Uterus (tissue), 4 donors: ENCODE data around the gene PTDSS2. TPM values are rescaled to one million over a fixed set of nuclear protein-coding genes. Genes with fewer than 3 reads are reported as not detected.

ENCODE experiments used
- DNase-seq, 2 donors: peaks; one replicate each; pipeline ENCODE4 v3.0.0-alpha.2; 2019 to 2020
- H3K27ac ChIP-seq, 2 donors: fragments of 200-600 bp; sonication (generic); 1 replicate in 1 of 2; 2 replicates in 1 of 2; pipeline ENCODE4 v1.5.1; 2016 to 2018
- H3K27me3 ChIP-seq, 2 donors: fragments of 200-600 bp; sonication (generic); one replicate each; pipeline ENCODE4 v1.5.1; 2018 to 2019; ENCODE audit warnings: control low read depth in 1 of 2
- H3K36me3 ChIP-seq, 2 donors: fragments of 200-600 bp; sonication (generic); one replicate each; pipeline ENCODE4 v1.5.1; 2019; ENCODE audit warnings: control low read depth in 1 of 2
- H3K4me1 ChIP-seq, 2 donors: fragments of 200-600 bp; sonication (generic); one replicate each; pipeline ENCODE4 v1.5.1; 2018 to 2019; ENCODE audit warnings: control low read depth in 1 of 2
- H3K4me3 ChIP-seq, 2 donors: fragments of 200-600 bp; sonication (generic); 1 replicate in 1 of 2; 2 replicates in 1 of 2; pipeline ENCODE4 v1.5.1; 2018 to 2019; ENCODE audit warnings: mild to moderate bottlenecking in 1 of 2
- H3K9me3 ChIP-seq, 2 donors: fragments of 200-600 bp; sonication (generic); one replicate each; pipeline ENCODE4 v1.5.1; 2019; ENCODE audit warnings: control low read depth in 1 of 2
- CTCF ChIP-seq, 4 experiments: fragments of 200-600 bp in 2 of 4; fragments of 450-650 bp in 2 of 4; sonication (generic) in 2 of 4; IDR thresholded peaks; one replicate each; pipeline ENCODE4 v1.5.1; 2016 to 2019; ENCODE audit warnings: antibody characterized with exemption in 4 of 4, mild to moderate bottlenecking in 2 of 4, moderate library complexity in 1 of 4
- POLR2A ChIP-seq, 2 donors: fragments of 450-650 bp; IDR thresholded peaks; one replicate each; pipeline ENCODE4 v1.6.1; 2016; ENCODE audit warnings: antibody characterized with exemption in 2 of 2, mild to moderate bottlenecking in 1 of 2, moderate library complexity in 1 of 2
- intact Hi-C: fragments of 100-400 bp; cut with DNase I; formaldehyde crosslinking; loops from one replicate; pipeline ENCODE4 v1.15.1; 2023; ENCODE audit warnings: low total_unique reads
- total RNA-seq, 4 donors: library from RNA; depleted of rRNA in 3 of 4; stranded (reverse); fragments of >200 nt in 3 of 4; gene quantifications; one replicate each; pipeline versions ENCODE4 v1.1.0 to v1.2.4, GENCODE V29; 2014 to 2023
- donor health status: DM: yes; HTN: yes; CAD: no.

Gene PTDSS2
- total RNA-seq, 4 donors from 2014 or later, result 20.7 to 43.7 (median 22.8) TPM

- H3K27me3 ChIP-seq, result no peaks in the 10 kb centered on the region
- peak in 1 of 2 donors; percentile 14 for DNase-seq
- TF ChIP-seq POLR2A (IDR thresholded peaks at IDR 0.05), result no peak
- no peak for TF ChIP-seq CTCF (IDR thresholded peaks at IDR 0.05)
- no peaks in the 10 kb centered on the region for H3K9me3 ChIP-seq
- no peak overlapping the region for H3K4me3 ChIP-seq
- H3K4me1 ChIP-seq, result peaks cover 0 to 9% of the 10 kb centered on the region in 2 donors
- intact Hi-C loops, result no loop called here
- no peaks in the 10 kb centered on the region for H3K36me3 ChIP-seq
- H3K27ac ChIP-seq, result no peak overlapping the region
Observed at GRCh38 chr11:530960-531831, 81.1 kb downstream of the PTDSS2 start.

- no peaks in the 10 kb centered on the region for H3K36me3 ChIP-seq
- H3K4me1 ChIP-seq, result peaks cover 0 to 9% of the 10 kb centered on the region in 2 donors
- intact Hi-C loops, result no loop called here
- no peak overlapping the region for H3K27ac ChIP-seq
- H3K27me3 ChIP-seq, result peaks cover 0 to under 1% of the 10 kb centered on the region in 2 donors
- no peak for DNase-seq
- TF ChIP-seq CTCF (IDR thresholded peaks at IDR 0.05) (no peak), POLR2A (IDR thresholded peaks at IDR 0.05) (no peak)
- H3K4me3 ChIP-seq, result no peak overlapping the region
- no peaks in the 10 kb centered on the region for H3K9me3 ChIP-seq
Observed at GRCh38 chr11:531919-532526, 81.9 kb downstream of the PTDSS2 start.

- Histone ChIP-seq H3K4me3 (no peak overlapping the region), H3K9me3 (no peaks in the 10 kb centered on the region), H3K4me1 (peaks cover 0 to 9% of the 10 kb centered on the region in 2 donors), H3K27me3 (peaks cover 0 to 6% of the 10 kb centered on the region in 2 donors), H3K27ac (no peak overlapping the region), H3K36me3 (no peaks in the 10 kb centered on the region)
- intact Hi-C loops, result no loop called here
- no peak for TF ChIP-seq POLR2A (IDR thresholded peaks at IDR 0.05)
- TF ChIP-seq CTCF (IDR thresholded peaks at IDR 0.05), result no peak
- peak in 1 of 2 donors; percentile 18 for DNase-seq
Observed at GRCh38 chr11:532527-532985, 82.5 kb downstream of the PTDSS2 start.

GRCh38 chr11:532986-533585, 83.0 kb downstream of the PTDSS2 start:
- intact Hi-C loops, result no loop called here
- peaks cover 0 to 9% of the 10 kb centered on the region in 2 donors for H3K4me1 ChIP-seq
- DNase-seq, result peak in 1 of 2 donors; percentile 15

More at GRCh38 chr11:532986-533585, 83.0 kb downstream of the PTDSS2 start:
- H3K4me3 ChIP-seq, result no peak overlapping the region
- peaks cover 0 to 9% of the 10 kb centered on the region in 2 donors for H3K27me3 ChIP-seq
- TF ChIP-seq CTCF (IDR thresholded peaks at IDR 0.05) (no peak), POLR2A (IDR thresholded peaks at IDR 0.05) (no peak)
- no peak overlapping the region for H3K27ac ChIP-seq
- no peaks in the 10 kb centered on the region for H3K36me3 ChIP-seq
- no peaks in the 10 kb centered on the region for H3K9me3 ChIP-seq
